NK-92 treated with Interleukin-12 subunit alpha and Interleukin-12 subunit beta, amount 100 ng/mL, for 24 hours (cell line): Measurements from ENCODE around the gene GMDS.

Source experiments
- DNase-seq: peaks from one replicate; lab custom pipeline; 2025; lab: John Stamatoyannopoulos, UW

Gene GMDS

GRCh38 chr6:2240961-2241360 is 4.4 kb downstream of the GMDS start:
- DNase-seq: no peak

DNA sequence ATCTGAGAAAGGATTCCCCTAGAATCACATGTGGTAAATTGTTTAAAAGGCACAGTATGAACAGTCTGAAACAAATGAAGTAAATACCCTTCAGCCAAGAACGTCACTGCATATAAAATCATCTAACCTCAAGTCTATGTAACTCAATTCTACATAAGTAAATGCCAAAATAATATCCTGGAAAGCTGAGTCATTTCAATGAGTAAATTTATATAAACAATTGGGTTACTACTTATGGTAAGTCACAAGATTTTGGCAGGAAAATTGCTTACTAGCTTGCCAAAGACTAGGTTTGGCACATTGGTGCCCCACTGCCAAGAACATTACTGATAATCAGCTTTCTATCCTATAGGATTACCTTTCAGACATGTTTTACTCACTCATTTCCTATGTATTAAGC is 8.4 kb downstream of the GMDS start:
- DNase-seq: no peak

- DNase-seq: no peak
Observed at GRCh38 chr6:2235777-2236495, 9.5 kb downstream of the GMDS start.

DNA sequence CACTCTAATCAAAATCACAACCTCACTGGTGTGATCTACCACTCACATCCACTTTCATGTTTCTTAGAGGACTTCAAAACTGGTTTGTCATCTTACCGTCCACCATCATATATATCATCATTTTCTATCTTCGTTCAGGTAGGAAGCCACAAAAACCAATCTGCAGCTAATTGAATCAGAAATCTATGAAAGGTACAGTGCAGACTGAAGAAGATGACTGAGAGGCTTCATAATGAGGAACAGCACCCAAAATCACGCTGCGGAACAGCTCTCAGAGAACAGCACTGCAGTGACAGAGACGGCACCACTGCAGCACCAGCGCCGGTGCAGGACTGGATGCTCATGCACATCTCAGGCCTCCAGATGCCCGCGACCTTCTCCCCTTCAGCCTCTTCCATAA is 13.0 kb downstream of the GMDS start:
- no peak for DNase-seq

DNA sequence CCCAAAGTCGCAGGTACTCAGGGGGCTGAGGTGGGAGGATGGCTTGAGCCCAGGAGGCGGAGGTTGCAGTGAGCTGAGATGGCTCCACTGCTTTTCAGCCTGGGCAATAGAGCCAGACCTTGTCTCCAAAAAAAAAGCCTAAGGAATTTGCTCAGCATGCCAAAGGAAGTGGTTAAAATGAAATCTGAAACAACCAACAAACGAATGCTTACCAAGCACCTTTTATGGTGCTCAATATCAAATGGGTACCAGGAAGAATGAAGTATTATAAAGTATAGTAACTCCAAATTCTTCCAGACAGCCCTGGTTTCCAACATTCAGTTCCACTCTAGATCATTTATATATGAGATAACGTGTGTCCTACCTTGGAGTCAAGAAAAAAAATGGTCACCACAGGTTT is 14.0 kb downstream of the GMDS start:
- DNase-seq: no peak

DNA sequence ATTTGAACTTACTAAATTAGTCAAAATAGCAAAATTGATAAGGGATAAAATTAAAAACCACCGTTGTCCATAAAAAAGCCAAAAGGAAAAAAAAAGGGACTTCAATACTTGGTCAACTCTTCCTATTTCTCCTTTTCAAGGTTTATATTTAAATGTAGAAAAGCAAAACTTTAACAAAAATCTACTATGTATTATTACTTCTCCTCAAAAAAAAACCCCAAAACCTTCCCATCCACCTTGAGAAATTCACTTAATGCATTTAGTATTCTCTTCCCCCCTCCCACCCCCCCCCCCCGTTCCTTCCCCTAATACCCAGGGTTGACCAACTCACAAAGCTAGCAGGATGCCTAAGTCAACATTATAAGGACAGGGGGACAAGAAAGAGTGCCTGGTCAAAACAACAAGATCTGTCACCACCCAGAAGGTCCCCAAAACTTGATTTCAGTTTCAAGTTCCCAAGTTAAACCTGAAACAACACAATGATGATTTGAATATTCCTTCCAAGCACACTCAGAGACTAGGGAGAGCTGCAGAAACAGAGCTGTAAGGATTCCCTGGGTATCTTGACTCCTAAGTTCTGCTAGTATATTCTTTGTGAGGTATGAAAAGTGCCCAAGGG is 14.6 kb downstream of the GMDS start:
- no peak for DNase-seq

GRCh38 chr6:2229742-2230141 is 15.7 kb downstream of the GMDS start:
- DNase-seq: no peak

DNA sequence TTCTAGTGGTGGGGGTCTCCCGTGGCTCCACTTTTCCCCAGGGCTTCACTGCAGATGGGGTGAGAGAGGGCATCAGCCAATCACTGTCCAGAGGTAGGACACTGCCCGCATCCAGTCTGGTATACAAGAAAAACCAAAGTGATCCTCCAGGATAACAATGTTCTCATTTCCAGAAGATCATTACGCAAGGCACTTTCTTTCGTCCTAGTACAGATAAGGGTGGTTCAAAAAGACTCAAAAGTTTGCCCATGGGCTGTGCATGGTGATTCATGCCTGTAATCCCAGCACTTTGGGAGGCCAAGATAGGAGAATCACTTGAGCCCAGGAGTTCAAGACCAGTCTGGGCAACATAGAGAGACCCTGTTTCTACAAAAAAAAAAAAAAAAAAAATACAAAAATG is 16.4 kb downstream of the GMDS start:
- no peak for DNase-seq

DNA sequence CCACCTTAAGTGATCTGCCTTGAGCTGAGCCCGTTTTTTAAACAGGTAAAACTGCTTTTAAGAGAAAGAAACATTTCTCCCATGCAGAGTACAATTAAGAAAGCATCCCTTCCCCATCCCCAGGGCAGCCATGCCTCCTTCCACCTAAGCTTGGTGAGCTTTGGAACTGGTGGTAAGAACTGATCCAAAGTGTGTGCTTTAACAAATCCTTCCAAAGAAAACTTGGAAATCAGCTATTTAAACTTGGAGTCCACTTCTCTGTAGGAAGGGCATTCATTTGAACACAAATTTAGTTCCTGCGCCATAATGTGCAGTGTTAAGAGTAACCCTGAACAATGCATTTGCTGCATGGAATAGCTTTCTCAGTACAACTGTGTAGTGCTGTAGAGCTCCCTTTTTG is 17.0 kb downstream of the GMDS start:
- no peak for DNase-seq

DNA sequence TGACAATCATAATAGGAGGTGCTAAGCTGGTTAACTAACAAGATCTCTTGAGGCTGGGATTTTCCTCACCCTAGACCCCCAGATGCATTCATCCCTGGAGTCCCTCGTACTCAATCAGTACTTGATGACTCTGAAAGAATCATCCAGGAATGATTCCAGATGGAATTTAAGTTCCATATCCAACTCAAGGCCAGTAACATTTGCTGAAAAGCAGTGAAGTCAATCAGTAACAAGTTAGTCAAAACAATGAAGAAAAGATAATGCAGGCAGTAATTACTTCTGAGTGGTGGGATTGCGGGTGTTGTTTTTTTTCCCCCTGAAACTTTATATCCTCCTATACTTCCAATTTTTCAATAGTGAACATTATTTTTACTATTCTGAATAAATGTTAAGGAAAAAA is 18.6 kb downstream of the GMDS start:
- no peak for DNase-seq

GRCh38 chr6:2225422-2226392 is 19.7 kb downstream of the GMDS start:
- DNase-seq: no peak

DNA sequence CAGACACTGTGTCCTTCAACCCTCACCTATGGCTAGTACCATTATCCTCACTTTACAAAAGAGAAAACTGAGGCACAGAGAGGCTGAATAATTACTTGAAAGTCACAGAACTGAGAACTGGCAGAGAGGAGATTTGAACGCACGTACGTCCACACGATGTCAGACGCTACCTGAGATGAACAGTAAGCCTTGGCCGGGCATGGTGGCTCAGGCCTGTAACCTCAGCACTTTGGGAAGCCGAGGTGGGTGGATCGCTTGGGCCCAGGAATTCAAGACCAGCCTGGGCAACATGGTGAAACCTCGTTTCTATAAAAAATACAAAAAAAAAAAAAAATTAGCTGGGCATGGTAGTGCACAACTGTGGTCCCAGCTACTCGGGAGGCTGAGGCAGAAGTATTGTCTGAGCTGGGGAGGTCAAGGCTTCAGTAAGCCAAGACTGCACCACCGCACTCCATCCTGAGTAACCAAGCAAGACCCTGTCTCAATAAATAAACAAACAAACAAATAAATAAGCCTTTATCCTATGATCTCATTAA is 20.5 kb downstream of the GMDS start:
- DNase-seq: no peak

DNA sequence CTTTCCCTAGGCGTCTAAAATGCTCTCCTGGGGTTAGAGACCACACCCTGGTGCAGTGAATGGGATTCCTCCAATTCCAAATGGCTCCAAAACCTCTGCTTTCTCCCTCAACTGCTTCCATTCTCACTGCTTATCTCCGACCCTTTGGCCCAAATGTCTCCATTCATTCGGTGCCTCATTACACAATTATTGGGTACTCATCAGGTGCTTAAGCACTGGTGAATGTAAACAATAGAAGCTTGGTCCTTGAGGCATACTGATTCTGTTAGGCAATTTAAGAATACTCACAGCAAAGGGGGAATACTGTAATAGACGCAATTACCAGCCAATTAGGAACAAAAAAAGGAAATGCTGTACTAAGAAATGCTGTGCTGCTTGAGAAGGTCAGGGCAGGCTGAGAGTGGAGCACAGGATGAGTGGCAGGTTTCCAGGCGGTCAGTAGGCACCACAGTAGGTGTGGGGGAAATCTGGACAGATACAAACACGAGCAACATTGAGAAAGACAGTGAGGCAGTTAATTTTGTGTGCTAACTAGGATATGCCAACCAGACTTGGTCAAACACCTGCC is 23.0 kb downstream of the GMDS start:
- DNase-seq: no peak

- DNase-seq: peak; percentile 3
Observed at GRCh38 chr6:2221726-2222274, 23.6 kb downstream of the GMDS start.

GRCh38 chr6:2220154-2220553 is 25.3 kb downstream of the GMDS start:
- no peak for DNase-seq

DNA sequence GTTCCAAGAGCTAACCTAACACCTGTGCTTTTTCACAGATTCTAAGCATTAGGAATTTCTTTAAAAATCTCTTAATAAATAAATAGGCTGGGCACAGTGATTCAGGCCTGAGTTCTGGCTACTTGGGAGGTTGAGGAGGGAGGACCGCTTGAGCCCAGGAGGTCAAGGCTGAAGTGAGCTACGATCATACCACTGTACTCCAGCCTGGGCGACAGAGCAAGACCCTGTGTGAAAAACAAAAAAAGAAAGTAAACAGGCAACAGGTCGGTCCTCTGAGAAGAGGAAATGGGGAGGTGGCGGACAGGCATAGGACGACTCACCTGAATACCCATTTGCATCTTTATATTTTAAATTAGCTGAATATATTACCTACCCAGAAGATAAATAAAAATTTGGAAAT is 26.5 kb downstream of the GMDS start:
- DNase-seq: no peak

DNA sequence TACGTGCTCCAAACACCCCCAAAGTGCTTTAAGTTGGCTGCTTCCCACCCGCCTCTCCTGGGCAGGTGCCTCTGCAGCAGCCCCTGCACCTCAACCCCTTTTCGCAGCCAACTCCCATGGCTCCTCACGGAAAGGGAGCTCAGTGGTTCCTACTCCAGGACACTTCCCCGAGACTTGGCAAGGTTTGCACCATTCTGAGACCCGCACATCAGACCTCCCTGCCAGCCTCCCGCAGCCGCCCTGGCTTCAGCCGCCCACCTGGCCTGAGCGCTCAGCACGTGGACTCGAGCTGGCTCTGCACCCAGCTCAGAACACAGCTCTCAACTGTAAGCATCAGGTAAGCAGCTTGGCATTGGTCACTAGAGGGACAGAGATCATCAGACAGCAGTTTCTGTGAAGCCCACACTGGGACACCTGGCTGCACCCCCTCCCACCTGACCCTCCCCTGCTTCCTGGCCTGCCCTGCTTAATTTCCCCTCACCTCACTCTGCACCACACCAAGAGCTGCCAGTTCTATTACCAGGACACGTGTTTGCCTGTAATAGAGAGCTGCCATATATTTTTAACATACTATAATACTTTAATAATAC is 28.5 kb downstream of the GMDS start:
- DNase-seq: no peak

GRCh38 chr6:2215342-2215741 is 30.1 kb downstream of the GMDS start:
- no peak for DNase-seq

DNA sequence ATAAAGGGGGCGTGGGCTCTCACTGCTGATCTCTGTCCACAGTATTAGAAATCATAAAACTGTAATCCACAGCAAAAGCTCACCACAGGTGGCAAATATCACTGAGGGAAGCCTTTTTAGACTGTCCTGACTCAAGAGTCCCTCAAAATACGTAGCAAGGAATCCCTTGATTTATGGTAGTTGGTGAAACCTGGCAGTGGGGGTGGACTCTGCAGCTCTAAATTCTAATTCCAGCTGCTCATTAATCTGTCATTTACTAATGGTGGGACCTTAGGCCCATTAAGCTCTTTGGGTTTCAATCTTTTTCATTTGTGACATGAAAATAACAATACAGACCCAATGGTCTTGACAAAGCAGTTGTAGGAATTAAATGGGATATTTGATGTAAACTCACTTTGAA is 32.3 kb downstream of the GMDS start:
- no peak for DNase-seq

DNA sequence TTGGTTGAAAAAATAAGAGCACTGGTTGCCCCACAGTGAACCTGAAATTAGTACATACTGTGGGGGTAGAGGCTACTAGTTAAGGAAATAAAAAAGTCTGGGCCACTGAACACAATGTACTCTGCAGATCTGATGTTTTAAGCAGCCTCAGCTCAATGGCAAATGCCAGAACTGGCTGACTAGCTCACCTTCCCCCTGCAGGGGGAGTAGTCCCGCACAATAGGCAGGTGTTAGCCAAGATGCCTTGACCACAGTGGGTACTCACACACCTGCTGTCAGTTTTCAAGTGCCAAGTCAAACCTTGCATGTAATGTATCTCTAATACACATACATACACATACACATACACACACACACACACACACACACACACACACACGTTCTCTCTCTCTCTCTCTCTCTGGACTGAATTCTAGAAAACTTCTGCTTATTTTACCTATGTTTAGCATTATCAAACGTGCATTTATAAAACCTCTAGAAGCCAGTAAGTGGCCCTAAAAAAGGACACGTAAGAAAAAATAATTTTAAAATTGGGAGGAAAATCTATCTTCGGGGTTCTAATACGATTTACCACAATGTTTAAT is 36.1 kb downstream of the GMDS start:
- DNase-seq: peak; percentile 29

GRCh38 chr6:2208468-2208867 is 36.9 kb downstream of the GMDS start:
- no peak for DNase-seq
